Urothelium cell line (cell line): ENCODE results near the gene TMEM94.

Experiments
- DNase-seq: peaks from one replicate; pipeline ENCODE4 v3.0.0; 2011; ENCODE audit warnings: low spot score, mixed read lengths
- FAIRE-seq: peaks from 2 replicates; lab custom pipeline; 2011; peaks lifted over from hg19 to GRCh38; lab: Jason Lieb, UNC

TMEM94 gene

GRCh38 chr17:75521951-75522727 lies 65.7 kb downstream of the TMEM94 start:
- FAIRE-seq (no peak), DNase-seq (no peak)

DNA sequence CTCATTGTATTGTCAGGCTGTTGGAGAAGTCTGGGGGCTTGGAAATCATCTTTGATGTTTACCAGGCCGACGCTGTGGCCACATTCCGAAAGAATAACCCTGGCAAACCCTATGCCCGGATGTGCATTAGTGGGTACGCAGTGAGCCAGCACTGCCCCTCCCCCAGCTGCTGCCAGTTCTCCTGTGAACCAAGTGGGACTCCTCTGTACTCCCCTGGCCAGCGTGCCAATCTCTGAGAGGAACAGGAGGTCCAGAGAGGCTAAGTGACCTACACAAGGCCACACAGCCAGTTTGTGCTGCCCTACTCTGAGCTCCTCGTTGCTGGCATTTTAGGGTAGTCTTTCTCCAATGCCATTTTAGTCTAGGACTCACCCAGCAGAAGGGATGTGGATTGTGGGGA lies 67.2 kb downstream of the TMEM94 start:
- no peak for DNase-seq
- FAIRE-seq = no peak

- no peak for FAIRE-seq
Measured at GRCh38 chr17:75524269-75524969, 68.0 kb downstream of the TMEM94 start.

DNA sequence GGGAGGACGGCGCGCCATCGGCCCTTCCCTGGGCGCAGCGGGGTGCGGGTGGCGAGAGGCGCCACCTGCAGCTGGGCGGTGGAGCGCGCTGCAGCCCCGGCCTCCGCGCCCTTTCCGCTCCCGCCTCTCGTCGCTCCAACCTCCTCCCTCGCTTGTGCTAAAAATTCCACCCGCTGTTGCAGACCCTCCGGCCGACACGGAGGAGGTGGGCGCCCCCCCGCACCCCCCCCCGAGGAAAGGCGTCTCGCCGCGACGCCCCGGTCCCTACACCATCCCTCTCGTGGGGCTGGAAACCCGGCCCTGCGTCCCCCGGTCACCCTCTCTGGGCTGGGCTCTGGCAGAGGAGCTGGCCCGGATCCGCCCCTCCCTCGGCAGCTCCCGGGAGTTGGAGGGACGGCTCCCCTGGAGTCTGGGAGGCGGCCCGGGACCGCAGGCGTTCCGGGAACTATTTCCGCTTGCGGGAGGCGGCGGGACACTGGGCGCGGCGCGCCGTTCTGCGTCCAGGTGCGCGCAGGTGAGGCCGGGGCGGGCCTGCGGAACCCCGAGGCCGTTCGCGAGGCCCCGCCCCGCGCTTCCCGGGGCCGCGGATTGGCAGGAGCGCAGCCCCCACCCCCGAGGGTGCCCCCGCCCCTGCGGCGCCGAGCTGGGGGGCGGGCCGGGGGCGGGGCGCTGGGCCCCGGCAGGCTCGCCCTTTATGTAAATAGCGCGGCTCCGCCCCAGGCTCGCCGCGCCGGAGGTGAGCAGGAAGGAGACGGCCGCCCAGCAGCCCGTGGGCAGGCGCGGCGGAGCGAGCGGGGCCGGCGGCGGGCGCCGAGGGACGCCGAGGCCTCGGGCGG lies 68.8 kb downstream of the TMEM94 start, which contains the start of gene LLGL2:
Gene LLGL2, plus strand, starts transcription at position 728 of the 836 bp plus-strand sequence. CDS start 17,730 bp downstream, outside the sequence.
- FAIRE-seq (no peak), DNase-seq (no peak)

More at GRCh38 chr17:75524269-75524969, 68.0 kb downstream of the TMEM94 start:
- DNase-seq = no peak

- DNase-seq (no peak), FAIRE-seq (no peak)
Measured at GRCh38 chr17:75525806-75526554, 69.5 kb downstream of the TMEM94 start.

DNA sequence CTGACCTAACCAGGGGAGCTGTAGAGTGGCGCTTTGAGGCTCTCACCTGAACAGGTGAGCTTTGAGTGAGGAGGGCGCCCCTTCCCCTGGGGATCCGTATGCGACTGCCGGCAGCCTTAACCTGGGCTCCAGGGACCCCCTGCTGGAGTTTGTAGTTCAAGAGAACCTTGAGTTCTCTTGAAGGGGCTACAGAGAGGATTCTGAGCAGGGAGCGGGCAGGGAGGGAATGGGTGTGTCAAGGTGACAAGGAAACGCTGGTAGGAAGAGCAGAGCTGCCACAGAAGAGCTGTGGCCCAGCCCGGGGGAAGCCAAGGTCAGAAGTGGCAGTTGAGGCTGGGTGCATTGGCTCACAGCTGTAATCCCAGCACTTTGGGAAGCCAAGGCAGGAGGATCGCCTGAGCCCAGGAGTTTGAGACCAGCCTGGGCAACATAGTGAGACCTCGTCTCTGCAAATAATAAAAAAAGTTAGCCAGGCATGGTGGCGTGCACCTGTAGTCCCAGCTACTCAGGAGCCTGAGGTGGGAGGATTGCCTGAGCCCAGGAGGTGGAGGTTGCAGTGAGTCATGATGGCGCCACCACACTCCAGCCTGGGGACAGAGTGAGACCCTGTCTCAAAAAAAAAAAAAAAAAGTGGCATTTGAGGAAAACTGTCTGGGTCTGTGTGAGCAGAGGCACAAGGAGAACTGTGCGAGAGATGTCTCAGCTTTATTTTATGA lies 70.3 kb downstream of the TMEM94 start:
- FAIRE-seq = no peak
- no peak for DNase-seq

- DNase-seq (no peak), FAIRE-seq (peak; percentile 9)
Measured at GRCh38 chr17:75530837-75531720, 74.6 kb downstream of the TMEM94 start.

GRCh38 chr17:75531721-75532072 lies 75.3 kb downstream of the TMEM94 start:
- DNase-seq (peak; percentile 85), FAIRE-seq (peak; percentile 30)

- FAIRE-seq (no peak), DNase-seq (no peak)
Measured at GRCh38 chr17:75535119-75535537, 78.7 kb downstream of the TMEM94 start.

DNA sequence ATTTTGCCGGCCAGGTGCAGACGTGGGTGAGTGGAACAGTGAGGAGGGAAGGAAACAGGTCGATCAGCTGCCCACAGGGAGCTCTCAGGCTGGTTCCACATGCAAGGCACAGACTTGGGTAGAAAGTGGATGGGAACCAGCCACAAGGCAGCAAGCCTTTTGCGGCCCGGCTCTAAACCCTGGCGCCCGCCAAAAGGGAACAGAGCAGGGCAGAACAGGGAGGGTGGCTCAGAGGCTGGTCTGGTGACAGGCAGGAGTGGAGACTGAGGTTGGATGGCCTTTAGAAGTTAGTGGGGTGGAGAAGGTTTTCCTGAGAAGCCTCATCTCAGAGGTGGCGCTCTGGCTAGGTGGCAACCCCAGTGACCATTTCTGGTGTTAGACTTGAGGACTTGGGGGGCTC lies 79.4 kb downstream of the TMEM94 start:
- DNase-seq = no peak
- FAIRE-seq = no peak

- DNase-seq = no peak
- FAIRE-seq = no peak
Measured at GRCh38 chr17:75536366-75536765, 79.9 kb downstream of the TMEM94 start.

GRCh38 chr17:75539967-75540729 lies 83.7 kb downstream of the TMEM94 start:
- DNase-seq (no peak), FAIRE-seq (no peak)

- peak; percentile 48 for FAIRE-seq
Measured at GRCh38 chr17:75540923-75541503, 84.6 kb downstream of the TMEM94 start.

DNA sequence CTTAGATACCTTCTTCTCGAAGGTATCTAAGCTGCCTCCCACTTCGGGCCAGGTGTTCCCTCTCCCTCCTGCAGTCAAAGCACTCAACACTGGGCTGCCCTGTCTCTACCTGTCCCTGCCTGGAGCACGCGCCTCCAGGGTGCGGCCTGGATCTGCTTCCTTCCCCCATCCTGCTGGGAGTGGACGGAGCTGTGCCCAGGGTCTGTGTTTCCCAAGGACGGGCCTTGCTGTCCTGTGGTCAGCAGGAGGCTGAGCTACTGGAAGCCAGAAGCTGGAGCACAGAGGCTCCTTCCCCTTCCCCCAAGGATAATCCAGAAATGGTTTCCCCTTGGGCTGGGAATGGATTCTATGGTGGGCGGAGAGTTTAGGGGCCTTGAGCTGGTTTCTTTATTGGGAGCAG lies 85.8 kb downstream of the TMEM94 start:
- no peak for FAIRE-seq

More at GRCh38 chr17:75540923-75541503, 84.6 kb downstream of the TMEM94 start:
- DNase-seq = no peak

DNA sequence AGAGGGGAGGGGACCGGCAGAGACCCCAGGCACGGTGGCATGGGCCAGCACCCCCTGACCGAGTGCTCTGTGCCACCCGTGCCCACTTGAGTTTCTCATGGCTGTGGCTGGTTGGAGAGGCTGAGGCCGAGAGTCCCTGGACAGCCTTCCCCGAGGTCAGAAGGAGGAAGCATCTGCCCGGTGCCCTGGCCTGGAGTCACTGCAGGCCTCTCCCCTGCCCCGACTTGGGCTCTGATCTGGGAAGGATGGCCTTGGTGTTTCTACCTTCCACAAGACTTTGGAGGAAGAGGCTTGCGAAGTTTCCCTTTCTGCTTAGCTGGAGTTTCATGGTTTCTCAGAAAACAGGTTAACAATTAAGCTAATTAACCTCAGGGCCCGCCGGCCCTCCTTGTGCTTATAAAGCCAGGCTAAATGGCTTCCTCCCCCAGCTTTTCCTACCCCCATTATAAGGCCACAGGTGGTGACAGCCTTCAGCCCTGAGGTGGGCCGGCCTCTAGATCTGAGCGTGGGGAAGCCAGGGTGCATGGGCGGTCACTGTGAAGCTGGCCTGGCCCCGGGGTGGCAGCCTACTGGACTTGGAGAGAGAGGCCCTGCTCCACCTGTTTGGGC lies 86.4 kb downstream of the TMEM94 start:
- no peak for DNase-seq
- no peak for FAIRE-seq

More for the DNA sequence above, 85.8 kb downstream of the TMEM94 start:
- no peak for DNase-seq

DNA sequence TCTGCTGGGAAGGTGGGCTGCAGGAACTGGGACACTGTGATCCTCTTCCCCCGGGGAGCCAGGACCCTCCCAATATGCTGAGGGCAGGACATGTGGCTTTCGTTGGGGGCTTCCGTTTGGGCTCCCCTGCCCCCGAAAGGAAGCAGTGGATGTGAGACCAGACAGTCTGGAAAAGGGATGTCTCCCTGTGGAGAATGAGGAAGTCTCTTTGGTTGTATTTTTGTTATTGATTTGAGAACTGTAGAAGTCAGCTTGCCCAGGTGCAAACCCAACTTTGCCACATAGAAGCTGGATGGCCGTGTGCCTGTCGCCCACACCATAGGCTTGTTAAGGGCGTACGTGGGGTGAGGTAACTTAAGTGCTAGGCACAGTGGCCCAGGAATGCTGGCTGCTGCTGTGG lies 87.8 kb downstream of the TMEM94 start:
- FAIRE-seq (no peak), DNase-seq (no peak)

- DNase-seq = no peak
- no peak for FAIRE-seq
Measured at GRCh38 chr17:75546181-75546580, 89.7 kb downstream of the TMEM94 start.
